HUES6 (cell line): ENCODE data around the gene ILF3.

Experiments used
- H3K27ac ChIP-seq: 2 replicates; pipeline ENCODE4 v1.7.0; 2013; ENCODE audit warnings: low read depth, mild to moderate bottlenecking, low read length, inconsistent platforms
- H3K27me3 ChIP-seq: 2 replicates; pipeline ENCODE4 v1.6.1; 2013; ENCODE audit warnings: low read length; ENCODE audit not compliant: control insufficient read depth, insufficient read depth
- H3K36me3 ChIP-seq: 2 replicates; pipeline ENCODE4 v1.6.1; 2013; ENCODE audit warnings: low read length; ENCODE audit not compliant: control insufficient read depth, insufficient read depth
- H3K4me1 ChIP-seq: 2 replicates; pipeline ENCODE4 v1.6.1; 2013; ENCODE audit warnings: low read length; ENCODE audit not compliant: control insufficient read depth, insufficient read depth
- H3K4me3 ChIP-seq: 2 replicates; pipeline ENCODE4 v1.5.1; 2013; ENCODE audit warnings: low read depth, low read length
- H3K9ac ChIP-seq: one replicate; pipeline ENCODE4 v1.6.1; 2013; ENCODE audit warnings: mild to moderate bottlenecking, low read length
- H3K9me3 ChIP-seq: 2 replicates; pipeline ENCODE4 v1.6.1; 2013; ENCODE audit warnings: low read depth, low read length; ENCODE audit not compliant: control insufficient read depth, insufficient read depth

Gene ILF3

DNA sequence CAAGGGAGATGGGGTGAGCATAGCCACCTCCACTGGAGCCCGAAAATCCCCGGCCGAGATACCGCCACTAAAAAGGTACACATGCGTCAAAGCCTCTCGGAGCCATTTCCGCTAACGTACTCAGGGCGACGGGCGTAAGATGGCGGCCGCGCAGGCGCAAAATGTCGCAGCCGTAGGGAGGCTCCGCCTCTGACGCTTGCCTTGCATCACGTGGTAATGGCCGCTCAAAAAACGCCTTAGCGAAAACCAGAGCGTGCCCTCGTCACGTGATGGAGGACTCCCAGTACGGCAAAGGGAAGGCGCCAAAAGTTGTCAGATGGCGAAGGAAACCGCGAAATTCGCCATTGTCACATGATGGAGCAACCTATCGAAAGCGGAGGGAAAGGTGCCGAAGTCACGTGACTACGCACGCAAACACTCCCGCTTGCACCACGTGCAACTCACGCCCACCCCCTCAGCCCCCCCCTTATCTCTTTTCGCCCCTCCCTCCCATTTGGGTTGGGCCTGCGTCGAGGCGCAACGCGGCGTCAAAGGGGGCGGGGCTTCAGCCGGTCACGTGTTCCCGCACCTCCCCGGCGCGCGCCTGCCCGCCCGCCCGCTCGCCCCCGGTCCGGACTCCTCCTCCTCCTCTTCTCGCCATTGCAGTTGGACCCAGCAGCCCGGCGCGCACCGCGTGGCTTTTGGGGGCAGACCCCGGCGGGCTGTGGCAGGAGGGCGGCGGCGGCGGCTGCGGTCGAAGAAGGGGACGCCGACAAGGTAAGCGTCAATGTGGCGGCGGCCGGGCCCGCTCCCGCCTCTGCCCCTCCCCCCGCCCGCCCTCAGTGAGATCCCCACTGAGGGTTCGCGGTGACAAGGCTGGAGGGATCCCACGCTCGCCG, at the start of gene ILF3:
TSS of gene ILF3 (plus strand) at position 615 of the 878 bp plus-strand sequence. CDS start 16,260 bp downstream, outside the sequence.
- Histone ChIP-seq H3K4me3 (peak within 1 kb of the TSS; percentile 88), H3K27ac (peak within 1 kb of the TSS; percentile 100), H3K27me3 (no peaks in the 10 kb centered on the region), H3K9me3 (no peaks in the 10 kb centered on the region), H3K4me1 (peaks cover 5% of the 10 kb centered on the region; the same call in 1 of the 2 replicates), H3K36me3 (peaks cover 39% of the 10 kb centered on the region), H3K9ac (peak within 1 kb of the TSS; percentile 99)

DNA sequence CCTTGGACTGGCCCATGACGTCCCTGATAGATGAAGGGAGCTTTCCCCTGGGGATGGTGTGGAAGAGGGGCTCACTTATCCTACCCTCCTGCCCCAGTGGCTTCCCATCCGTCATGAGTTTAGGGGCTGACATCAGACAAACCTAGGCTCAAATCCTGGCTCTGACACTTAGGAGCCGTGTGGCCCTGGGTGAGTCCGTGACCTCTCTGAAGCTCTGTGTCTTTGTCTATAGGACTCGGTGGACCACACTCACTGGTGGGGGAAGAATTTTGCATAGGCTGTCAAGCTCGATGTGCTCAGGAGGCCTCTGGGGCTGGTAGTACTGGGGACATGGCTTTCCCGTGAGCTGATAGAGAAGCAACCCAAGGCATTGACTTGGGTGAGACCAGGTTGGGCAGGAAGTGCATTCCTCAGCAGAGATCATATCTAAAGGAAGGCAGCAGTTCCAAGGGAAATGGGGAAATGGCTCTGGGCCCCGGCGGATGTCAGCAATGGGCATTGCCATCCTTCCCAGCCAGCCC, 49.6 kb upstream of the ILF3 start:
- H3K27me3 ChIP-seq: no peaks in the 10 kb centered on the region
- no peak overlapping the region for H3K9ac ChIP-seq
- H3K36me3 ChIP-seq: no peaks in the 10 kb centered on the region
- no peak overlapping the region for H3K27ac ChIP-seq
- peaks cover 19% of the 10 kb centered on the region for H3K4me1 ChIP-seq
- no peaks in the 10 kb centered on the region for H3K9me3 ChIP-seq
- no peak overlapping the region; the same call in 1 of the 2 replicates for H3K4me3 ChIP-seq

DNA sequence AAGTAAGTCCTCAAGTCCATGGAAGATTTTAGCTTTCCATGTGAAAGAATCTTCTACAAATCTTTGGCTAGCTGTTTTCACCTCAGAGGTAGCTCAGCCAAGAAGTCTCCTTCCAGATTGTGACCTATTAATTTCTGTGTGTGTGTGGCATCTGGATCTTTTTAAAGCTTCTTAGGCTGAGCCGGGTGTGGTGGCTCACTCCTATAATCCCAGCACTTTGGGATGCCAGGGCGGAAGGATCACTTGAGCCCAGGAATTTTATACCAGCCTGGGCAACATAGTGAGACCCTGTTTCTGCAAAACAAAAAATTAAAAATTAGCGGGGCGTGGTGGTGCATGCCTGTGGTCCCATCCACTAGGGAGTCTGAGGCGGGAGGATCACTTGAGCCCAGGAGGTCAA, 42.2 kb upstream of the ILF3 start:
- Histone ChIP-seq H3K27ac (no peak overlapping the region), H3K9ac (no peak overlapping the region), H3K27me3 (no peaks in the 10 kb centered on the region), H3K9me3 (no peaks in the 10 kb centered on the region), H3K36me3 (no peaks in the 10 kb centered on the region), H3K4me3 (no peak overlapping the region), H3K4me1 (no peaks in the 10 kb centered on the region)

DNA sequence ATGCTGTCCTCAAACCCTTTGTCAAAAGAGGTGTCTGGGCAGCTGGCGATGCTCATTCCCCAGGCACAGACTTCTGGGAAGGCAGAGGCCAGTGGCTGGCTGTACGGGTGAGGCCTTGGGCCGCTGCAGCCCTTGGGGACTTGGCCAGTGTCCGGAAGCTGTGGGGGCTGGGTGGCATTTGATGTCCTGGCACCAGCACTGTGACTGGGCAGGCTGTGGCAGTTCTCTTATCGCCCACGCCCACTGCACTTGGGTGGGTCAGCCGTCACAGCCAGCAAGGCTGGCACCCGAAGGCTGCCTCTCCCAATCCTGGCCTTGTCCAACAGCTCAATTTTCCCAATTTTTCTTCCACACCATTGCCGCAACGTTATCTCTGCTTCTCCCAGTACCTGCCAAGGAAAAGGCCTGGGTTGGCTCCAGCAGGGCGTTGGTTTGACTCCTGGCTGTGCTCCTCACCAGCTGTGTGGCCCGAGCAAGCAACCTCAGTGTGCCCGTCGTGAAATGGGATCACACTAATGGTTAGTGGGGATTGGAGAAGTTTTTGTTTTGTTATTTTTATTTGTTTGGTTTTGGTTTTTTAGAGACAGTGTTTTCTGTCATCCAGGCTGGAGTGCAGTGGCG, 41.5 kb upstream of the ILF3 start:
- Histone ChIP-seq H3K9ac (no peak overlapping the region), H3K27me3 (no peaks in the 10 kb centered on the region), H3K4me1 (no peaks in the 10 kb centered on the region), H3K9me3 (no peaks in the 10 kb centered on the region), H3K4me3 (no peak overlapping the region), H3K36me3 (no peaks in the 10 kb centered on the region), H3K27ac (no peak overlapping the region)

DNA sequence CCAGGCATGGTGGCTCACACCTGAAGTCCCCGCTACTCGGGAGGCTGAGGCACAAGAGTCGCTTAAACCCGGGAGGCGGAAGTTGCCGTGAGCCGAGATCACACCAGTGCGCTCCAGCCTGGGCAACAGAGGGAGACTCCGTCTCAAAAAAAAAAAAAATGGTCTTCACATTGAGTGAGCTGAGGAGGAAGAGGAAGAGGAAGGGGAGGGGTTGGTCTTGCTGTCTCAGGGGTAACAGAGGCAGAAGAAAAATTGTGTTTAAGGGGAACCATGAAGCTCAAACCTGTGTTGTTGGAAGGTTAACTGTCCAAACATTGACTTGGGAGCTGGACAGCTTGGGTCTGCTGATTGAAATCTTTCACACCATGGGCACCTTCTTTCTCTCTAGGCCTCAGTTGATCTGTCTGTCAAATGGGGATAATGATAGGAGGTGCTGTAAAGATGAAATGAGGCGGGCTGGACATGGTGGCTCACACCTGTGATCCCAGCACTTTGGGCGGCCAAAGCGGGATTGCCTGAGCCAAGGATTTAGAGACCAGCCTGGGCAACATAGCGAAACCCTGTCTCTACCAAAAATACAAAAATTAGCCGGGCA, 38.6 kb upstream of the ILF3 start:
- no peaks in the 10 kb centered on the region for H3K9me3 ChIP-seq
- H3K9ac ChIP-seq: no peak overlapping the region
- no peak overlapping the region for H3K4me3 ChIP-seq
- H3K27ac ChIP-seq: no peak overlapping the region
- no peaks in the 10 kb centered on the region for H3K27me3 ChIP-seq
- no peaks in the 10 kb centered on the region; the same call in 1 of the 2 replicates for H3K36me3 ChIP-seq
- no peaks in the 10 kb centered on the region for H3K4me1 ChIP-seq

DNA sequence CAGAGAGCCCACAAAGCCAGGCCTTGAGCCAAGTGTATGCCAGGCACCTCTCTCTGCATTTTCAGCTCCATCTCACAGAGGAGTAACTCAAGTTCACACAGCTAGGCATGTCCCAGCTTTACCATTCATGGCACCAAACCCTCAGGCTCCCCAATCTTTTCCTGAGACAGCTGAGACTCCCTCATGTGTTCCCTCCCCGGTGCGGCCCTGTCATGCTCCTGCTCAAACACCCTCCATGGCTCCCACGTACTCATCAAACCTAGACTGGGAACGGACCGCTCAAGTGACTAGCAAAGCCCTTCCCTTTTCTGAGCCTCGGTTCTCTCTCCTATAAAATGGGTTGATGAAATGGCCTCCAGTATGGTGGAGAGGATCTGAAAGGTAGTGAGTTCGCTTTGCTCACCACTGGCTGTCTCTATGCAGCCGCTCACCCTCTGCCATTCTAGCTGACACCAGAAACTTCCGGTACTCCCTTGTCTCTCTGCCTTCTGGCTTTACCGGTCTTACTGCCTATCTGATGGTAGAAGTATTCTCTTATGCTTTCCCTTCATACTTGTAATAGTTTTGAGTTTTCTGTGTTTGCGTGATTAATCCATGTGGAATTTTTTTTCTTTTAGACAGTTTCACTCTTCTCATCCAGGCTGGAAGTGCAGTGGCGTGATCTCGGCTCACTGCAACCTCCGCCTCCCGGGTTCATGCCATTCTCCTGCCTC, 36.6 kb upstream of the ILF3 start:
- no peaks in the 10 kb centered on the region for H3K9me3 ChIP-seq
- no peaks in the 10 kb centered on the region for H3K4me1 ChIP-seq
- H3K36me3 ChIP-seq: no peaks in the 10 kb centered on the region; the same call in 1 of the 2 replicates
- H3K9ac ChIP-seq: no peak overlapping the region
- no peaks in the 10 kb centered on the region for H3K27me3 ChIP-seq
- H3K4me3 ChIP-seq: no peak overlapping the region
- no peak overlapping the region for H3K27ac ChIP-seq

DNA sequence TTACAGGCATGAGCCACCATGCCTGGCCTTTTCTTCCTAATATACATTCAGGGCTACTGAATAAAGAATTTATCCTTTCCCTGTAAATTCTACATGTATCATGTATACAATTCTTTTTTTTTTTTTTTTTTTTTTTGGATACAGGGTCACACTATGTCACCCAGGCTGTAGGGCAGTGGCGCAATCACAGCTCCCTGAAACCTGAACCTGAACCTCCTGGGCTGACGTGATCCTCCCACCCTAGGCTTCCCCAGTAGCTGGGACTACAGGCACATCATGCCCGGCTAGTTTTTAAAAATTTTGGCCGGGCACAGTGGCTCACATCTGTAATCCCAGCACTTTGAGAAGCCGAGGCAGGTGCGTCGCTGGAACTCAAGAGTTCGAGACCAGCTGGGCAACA, 35.3 kb upstream of the ILF3 start:
- no peaks in the 10 kb centered on the region for H3K9me3 ChIP-seq
- H3K36me3 ChIP-seq: no peaks in the 10 kb centered on the region; the same call in 1 of the 2 replicates
- H3K27me3 ChIP-seq: no peaks in the 10 kb centered on the region
- H3K9ac ChIP-seq: no peak overlapping the region
- H3K4me3 ChIP-seq: no peak overlapping the region
- H3K27ac ChIP-seq: no peak overlapping the region
- H3K4me1 ChIP-seq: no peaks in the 10 kb centered on the region

DNA sequence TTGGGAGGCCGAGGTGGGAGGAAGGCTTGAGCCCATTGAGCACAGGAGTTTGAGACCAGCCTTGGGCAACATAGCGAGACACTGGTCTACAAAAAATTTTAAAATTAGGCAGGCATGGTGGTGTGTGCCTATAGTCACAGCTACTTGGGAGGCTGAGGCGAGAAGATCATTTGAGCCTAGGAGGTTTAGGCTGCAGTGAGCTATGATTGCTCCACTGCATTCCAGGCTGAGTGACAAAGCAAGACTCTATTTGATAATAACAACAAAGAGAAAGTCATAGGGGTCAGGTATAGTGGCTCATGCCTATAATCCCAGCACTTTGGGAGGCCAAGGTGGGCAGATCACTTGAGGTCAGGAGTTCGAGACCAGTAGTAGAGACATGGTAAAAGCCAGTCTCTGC, 33.4 kb upstream of the ILF3 start:
- Histone ChIP-seq H3K4me3 (no peak overlapping the region), H3K27me3 (no peaks in the 10 kb centered on the region), H3K27ac (no peak overlapping the region), H3K9ac (no peak overlapping the region), H3K9me3 (no peaks in the 10 kb centered on the region), H3K4me1 (peaks cover 9% of the 10 kb centered on the region), H3K36me3 (no peaks in the 10 kb centered on the region; the same call in 1 of the 2 replicates)

DNA sequence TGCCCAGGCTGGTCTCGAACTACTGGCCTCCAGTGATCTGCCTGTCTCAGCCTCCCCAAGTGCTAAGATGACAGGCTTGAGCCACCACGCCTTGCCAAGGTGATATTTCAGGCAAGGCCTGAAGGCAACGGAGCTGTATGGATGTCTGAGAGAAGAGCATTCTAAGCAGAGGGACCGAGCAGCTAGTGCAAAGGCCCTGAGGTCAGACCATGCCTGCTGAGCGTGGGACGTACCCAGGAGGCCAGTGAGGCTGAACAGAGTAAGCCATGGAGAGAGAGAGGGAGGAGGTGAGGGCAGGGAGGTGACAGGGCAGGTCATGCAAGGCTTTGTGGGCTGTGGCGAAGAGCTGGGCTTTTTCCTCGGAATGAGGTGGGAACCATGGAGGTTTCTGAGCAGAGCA, 32.2 kb upstream of the ILF3 start:
- no peak overlapping the region for H3K9ac ChIP-seq

DNA sequence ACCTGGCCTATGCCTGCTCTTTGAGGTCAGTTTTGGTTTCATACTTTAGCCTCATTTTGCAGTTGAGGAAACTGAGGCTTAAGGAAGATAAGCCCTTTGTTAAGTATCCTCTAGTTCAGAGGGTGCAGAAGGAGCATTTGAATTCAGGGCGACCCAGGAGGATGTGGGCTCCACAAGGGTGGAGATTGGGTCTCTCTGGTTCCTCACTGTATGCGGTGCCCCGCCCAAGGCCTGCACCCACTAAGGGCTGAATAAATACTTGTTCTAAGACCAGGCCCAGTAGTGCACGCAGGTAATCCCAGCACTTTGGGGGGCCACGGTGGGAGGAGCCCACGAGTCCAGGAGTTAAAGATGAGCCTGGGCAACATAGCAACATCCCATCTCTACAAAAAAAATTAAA, 29.6 kb upstream of the ILF3 start:
- H3K9ac ChIP-seq: no peak overlapping the region
- H3K4me3 ChIP-seq: peak overlapping the region; percentile 77; the same call in 1 of the 2 replicates
- H3K36me3 ChIP-seq: peaks cover 16% of the 10 kb centered on the region
- H3K9me3 ChIP-seq: no peaks in the 10 kb centered on the region
- peaks cover 9% of the 10 kb centered on the region for H3K4me1 ChIP-seq
- no peaks in the 10 kb centered on the region for H3K27me3 ChIP-seq
- H3K27ac ChIP-seq: no peak overlapping the region

More for the DNA sequence above, 32.2 kb upstream of the ILF3 start:
- Histone ChIP-seq H3K4me1 (peaks cover 9% of the 10 kb centered on the region), H3K4me3 (no peak overlapping the region), H3K36me3 (no peaks in the 10 kb centered on the region; the same call in 1 of the 2 replicates), H3K27ac (no peak overlapping the region), H3K27me3 (no peaks in the 10 kb centered on the region), H3K9me3 (no peaks in the 10 kb centered on the region)
